Uterus (tissue), 2 donors: ENCODE measurements around the gene TMEM81.

Experiments
- CTCF ChIP-seq, 4 experiments: fragments of 200-600 bp in 2 of 4; fragments of 450-650 bp in 2 of 4; sonication (generic) in 2 of 4; IDR thresholded peaks; one replicate each; pipeline ENCODE4 v1.5.1; 2016 to 2019; ENCODE audit warnings: antibody characterized with exemption in 4 of 4, mild to moderate bottlenecking in 2 of 4, moderate library complexity in 1 of 4
- POLR2A ChIP-seq, 2 donors: fragments of 450-650 bp; IDR thresholded peaks; one replicate each; pipeline ENCODE4 v1.6.1; 2016; ENCODE audit warnings: antibody characterized with exemption in 2 of 2, mild to moderate bottlenecking in 1 of 2, moderate library complexity in 1 of 2

GRCh38 chr1:205077934-205078311 is 6.3 kb downstream of the TMEM81 start:
- TF ChIP-seq CTCF (IDR thresholded peaks at IDR 0.05) (no peak), POLR2A (IDR thresholded peaks at IDR 0.05) (no peak)
